GM19463 (cell line): ENCODE measurements around the gene NFIA.
"Not testable (repeated sequence)": the region's sequence is repeated elsewhere in the genome, so short reads cannot be mapped to it uniquely, and the experiment has no call there.

Experiments
- ATAC-seq: cut with Tn5 transposase; IDR thresholded peaks from one replicate; pipeline ENCODE4 v1.9.1; 2021; ENCODE audit warnings: mild to moderate bottlenecking, moderate library complexity; ENCODE audit not compliant: unreplicated experiment

Gene NFIA

DNA sequence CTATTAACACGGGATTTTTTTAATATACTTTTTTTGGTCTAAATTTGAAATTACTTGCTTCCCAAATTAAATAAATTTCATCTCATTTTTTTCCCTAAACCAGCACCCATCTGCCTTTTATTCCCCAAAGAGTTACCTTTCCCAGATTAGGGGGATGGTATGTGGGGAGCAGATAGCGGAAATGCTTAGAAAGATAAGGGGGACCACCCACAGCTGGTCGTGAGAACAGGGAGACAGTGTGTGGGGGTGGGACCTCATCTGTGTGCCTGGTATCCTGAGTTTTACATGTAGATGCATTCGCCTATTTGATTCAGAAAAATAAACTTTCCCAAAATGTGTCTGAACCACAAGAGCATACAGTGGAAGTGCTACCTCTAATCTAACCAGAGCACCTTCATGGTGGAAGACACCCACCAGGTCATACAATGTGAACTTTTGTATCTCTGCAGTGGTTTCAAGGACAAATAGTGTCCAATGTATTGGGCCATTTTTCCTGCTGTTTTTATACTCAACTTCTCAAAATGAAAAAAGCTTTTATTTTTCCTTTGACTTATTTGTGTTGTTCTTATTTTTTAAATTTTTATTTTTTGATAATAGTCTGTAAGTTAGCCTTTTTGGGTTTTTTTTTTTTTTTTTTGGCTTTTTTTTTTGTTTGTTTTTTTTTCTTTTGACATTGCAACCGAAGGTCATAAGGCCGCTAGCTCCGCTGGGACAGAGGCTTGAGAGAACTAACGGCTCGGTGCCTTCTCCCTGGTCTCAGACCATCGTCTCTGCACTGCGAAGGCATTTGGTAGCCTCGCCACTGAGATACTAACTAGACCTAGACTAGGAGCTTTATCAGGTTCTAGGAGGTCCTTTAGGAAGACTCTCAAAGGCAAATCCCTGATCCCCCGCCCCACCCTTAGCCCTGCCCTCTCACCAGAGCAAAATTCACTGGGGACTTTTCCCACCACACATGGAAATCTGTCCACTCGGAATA, 379.3 kb downstream of the NFIA start:
- ATAC-seq = no peak

DNA sequence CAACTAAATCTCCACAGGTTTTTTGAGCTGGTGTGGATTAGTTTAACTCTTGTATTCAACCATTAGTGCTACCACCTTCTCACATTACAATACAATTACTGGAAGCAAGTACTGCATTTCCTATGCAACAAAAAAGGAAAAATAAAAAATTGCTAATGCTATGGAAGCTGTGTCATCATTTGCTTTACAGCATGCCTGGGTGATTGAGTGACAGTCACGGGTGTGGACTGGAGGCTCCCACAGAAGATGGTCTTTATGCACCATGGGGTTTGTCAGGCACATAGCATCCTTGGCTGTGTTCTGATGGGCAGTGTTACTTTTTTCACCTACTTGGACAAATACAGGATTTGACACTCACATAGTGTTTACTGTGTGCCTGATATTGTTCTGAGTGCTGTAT, 380.3 kb downstream of the NFIA start:
- ATAC-seq = no peak

DNA sequence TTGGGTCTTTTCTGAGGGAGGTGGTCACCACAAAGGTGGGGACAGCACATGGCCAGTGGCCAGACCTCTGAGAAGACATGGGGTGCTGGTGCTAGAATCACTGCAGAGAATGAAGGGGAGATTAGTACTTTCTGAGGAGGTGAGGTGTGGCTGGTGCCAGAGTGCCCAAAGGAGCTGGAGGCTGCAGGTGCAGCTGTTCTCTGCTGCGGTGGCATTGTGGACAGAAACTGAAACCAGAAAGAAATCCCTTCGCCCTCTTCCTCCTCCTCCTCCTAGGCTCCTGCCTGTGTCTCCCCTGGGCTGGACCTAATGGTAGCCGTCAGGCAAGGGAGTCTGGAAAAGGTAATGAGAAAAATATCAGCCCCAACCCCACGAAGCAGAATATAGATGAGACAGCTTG, 380.9 kb downstream of the NFIA start:
- no peak for ATAC-seq

DNA sequence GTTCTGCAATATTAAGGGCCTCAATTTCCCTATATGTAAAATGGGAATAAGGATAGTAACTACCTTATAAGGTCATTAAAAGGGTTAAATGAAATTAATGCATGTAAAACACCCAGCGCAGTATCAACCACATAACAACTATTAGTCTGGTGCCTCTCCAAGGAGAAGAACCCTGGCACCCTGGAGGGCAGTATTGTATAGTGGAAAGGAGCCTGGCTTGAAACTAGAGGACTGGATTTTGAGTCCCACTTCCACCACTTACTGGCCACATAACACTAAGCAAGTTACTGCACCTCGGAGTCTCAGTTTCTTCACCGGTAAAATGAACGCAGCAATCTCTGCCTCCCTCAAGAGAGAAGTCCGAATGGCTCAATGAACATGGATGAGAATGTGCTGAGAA, 385.5 kb downstream of the NFIA start:
- ATAC-seq = not testable (repeated sequence)

DNA sequence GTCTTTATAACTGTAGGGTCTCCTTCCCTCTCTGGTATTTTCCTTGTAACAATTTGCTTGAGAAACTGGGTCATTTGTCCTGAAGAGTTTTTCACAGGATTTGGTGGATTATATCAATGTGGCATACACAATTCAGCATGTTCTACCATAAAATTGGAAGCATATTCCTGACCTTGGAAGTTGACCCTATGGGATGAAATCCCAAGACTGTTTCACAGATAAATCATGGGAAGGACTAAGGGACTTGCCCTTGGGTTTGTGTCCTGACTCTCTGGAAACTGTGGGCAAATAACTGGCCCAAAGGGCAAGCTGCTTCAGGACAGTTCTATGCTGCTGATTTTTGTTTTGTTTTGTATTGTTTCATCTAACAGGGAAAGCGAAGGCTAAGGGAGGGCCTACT, 387.0 kb downstream of the NFIA start:
- ATAC-seq = no peak

DNA sequence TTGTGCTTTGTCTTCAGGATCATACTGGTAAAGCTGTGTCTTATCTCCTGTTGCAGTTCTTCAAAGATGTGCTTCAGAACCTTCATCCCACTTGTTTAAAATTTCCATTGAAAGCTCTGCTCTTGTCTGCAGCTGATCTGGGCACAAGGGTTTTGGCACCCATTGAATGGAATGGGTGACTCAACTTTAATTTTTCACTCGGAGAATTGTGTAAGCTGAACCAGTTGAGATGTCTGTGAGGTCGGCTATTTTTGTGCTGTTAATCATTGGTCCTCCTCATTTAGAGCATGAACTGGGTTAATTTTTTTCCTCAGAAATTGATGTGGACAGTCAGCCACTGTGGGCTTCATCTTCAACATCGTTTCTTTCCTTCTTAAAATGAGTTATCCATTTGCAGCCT, 390.5 kb downstream of the NFIA start:
- ATAC-seq = no peak

DNA sequence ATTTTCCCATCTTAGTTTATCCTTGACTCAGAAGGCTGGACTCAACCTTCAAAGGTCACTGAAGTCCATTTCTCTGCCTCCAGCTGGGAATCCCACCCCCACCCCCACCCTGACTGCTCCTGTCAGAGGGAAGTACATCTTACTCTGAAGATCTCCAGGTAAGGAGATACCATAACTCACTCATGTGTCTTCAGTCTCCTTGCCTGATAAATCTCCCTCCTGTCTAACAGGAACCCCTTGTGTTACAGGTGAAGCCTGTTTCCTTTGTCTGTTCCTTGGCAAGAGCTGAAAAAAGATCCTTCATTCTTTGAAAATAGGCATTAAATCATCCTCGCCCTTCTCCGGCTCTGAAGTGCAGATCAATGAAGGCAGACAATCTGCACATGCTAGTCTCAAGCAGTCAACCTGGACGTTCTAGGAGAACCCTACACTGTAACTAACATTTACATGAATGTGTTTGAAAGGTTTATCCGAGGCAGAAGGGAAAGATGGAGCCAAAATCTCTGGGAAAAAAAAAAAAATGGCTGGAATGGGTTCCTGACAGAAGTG, 392.0 kb downstream of the NFIA start:
- no peak for ATAC-seq

DNA sequence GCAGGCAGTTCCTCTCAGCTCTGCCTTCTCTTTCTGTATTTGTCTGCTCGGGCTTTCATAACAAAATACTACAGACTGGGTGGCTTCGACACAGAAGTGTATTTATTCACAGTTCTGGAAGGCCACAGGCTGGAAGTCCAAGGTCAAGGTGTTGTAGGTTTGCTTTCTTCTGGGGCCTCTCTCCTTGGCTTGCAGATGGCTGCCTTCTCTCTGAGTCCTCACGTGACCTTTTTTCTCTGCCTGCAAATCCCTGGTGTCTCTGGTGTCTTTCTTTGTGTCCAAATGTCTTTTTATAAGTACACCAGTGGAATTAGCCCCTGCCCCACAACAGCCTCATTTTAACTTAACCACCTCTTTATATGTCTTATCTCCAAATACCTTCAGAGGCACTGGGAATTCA, 392.6 kb downstream of the NFIA start:
- ATAC-seq = no peak

DNA sequence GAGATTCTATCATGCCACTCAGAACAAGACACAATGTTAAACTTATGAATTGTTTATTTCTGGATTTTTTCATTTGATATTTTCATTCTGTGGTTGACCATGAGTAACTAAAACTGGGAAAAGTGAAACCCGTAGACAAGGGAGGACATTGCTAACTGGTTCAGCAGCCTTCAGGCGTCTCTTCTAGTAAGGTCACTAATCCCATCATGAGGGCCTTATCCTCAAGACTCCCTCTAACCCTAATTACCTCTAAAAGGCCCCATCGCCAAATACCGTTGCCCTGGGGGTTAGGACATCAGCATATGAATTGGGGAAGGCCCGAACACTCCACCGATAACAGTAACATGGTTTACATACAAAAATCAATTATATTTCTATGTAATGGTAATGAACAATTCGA, 394.9 kb downstream of the NFIA start:
- ATAC-seq = no peak

DNA sequence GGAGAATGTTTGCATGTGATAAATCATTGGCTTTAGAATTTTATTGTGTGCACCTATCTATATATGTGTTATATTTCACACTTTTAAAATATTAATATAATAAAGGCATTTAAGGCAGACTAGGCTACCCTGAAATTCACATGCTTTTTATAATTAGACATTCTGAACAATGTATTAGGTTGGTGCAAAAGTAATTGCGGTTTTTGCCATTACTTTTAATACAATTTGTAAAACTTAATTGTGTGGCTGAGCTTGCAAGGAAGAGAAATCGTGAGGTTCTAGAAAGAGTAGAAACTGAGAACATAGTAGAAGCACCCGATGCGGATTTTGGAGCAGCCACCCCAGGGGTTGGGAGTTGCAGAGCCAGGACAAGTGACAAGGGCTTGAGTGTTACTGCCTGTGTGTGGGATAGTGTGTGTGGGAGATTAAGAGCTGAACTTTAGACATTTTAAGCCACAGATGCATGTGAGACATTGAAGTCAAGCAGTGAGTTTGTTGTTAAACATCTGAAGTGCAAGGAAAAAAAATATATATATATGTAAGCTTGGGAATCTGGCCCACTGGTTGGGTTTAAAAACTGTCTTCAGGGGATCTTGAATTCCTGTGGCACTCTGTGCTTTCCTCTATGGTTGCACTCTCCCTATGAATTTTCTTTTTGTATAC, 398.0 kb downstream of the NFIA start:
- ATAC-seq = no peak

DNA sequence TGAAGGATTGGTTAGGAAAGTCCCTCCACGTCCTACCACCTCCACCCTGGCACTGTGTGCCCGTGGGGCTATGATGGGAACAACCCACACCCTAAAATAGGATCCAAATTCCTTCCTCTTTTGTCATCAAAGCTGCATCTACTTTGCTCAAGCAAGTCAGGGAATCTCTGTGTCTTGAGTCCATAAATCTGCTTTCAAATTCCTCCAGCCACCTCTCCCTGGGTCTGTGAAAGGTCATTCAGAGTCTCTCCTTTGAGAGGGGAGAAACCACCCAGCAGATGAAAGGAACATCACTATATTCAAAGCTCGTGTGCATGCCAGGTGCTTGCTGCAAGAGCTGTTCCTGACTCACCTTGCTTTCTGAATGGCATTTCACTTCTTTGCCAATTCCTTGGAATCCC, 399.0 kb downstream of the NFIA start:
- ATAC-seq = no peak

DNA sequence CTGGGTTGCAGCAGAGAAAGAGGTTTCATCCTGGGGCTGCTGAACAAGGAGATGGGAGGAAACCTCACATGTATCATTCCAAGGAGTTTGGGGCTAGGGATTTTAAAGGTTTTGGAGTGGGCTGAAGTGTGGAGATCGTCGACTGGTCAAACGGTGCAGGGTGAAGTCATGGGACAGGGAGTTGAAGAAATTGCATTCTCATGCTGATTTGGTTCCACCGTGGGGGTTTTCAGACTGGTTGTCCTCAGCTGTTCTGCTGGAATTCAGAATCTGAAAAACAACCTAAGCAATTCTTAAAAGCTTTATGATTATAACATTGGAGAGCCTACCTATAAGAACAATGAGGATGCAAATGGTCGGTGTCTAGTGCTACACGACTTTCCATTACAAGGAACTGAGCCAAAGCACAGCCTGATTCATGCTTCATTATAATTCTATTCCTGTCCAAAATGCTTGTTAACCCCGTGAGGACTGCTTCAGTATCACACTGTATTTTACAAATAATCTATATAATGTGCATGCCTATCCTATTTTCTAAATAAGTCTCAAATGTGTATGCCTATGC, 399.9 kb downstream of the NFIA start:
- ATAC-seq = no peak

DNA sequence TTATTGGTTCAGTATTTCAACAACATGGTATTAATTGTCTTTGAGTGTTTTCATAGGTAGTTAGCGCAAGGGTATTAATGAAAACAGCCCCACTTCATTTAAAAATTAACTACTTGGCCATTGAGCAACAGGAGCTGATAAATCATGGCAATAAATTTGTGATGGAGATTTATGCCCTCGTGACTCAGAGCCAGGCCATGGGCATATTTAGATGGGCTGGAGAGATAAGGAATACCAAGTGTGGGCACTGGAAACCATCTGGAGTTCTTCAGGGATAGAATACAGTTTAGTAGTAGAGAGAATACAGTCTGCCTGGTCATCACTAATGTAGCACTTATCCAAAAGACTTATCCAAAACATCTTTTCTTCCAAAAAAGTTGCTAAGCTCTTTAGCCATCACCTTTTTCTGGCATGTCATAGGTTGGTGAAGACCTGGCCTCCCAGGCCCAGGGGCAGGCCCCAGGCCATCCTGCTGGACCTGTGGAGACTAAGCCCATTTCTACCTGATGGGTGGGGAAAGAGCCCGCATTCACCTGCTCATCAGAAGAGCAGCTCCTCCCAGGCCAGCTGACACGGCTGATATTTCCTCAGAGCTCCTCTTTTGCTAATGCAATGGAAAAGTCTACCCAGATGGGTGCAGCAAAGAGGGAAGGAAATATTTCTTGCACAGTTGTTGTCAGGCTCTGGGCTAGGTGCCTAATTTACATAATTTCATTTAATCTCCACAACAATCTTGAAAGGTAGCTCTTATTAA, 404.6 kb downstream of the NFIA start:
- no peak for ATAC-seq

DNA sequence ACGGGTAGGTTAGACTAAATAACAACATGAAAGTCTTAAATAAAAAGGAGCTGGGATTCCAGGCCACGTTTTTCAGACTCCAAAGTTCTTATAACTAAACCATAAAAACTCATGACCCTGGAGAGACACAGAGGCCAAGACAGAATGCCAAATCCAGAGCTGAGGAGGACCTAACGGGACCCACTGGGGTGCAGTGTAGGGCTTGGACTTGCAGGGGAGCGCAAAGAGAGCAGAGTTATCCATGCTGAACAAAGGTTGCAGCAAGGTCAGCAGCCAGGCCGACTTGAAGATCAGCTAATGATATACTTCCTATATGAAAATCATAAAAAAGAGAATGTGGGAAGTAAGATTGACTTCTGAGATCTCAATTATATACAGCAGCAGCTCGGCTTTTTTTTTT, 405.4 kb downstream of the NFIA start:
- no peak for ATAC-seq

DNA sequence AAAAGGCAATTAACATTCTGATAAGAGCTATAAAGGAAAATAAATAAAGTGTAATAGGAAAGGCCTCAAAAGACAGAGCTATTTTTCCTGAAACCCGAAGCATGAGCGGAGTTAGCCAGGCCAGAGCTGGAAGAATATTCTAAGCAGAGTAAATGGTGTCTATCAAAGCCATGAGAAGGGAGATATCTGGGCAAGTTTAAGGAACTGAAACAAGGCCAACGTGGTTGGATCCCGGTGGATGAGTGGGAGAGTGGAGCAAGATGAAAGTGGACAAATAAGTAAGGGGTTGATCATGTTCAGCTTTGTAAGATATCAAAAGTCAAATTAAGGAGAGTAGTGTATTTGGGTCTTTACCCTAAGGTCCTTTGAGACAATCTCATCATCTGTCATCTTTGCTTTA, 408.6 kb downstream of the NFIA start:
- no peak for ATAC-seq

DNA sequence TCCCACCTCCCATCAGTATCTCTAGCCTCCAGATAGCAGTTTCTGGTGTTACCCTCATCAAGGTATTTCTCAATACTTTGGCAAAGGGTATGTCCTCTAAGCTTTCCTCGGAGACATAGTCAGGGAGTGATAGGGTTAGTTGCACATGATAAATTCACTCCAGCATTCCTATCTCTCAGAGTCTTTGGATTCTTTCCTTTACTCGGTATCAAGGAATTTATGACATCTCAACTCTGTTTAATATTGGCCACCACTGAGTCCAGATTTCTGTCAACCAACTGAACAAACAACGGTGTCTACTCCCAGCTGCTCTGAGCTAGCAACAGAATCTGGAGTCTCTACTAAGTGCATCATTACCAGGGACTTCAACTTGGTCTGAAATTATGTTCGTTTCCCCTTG, 409.1 kb downstream of the NFIA start:
- no peak for ATAC-seq

DNA sequence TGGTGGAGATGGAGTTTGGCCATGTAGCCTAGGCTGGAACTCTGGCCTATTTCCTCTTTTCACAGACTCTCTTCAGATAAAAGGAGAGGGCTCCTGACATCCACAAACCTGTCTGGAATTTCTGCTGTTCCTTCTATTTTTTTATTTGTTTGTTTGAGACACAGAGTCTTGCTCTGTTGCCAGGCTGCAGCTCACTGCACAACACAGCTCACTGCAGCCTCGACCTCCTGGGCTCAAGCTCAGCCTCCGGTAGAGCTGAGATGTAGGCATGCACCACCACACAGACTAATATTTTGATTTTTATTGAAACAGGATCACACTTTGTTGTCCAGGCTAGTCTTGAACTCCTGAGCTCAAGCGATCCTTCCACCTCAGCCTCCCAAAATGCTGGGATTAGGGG, 411.6 kb downstream of the NFIA start:
- no peak for ATAC-seq

DNA sequence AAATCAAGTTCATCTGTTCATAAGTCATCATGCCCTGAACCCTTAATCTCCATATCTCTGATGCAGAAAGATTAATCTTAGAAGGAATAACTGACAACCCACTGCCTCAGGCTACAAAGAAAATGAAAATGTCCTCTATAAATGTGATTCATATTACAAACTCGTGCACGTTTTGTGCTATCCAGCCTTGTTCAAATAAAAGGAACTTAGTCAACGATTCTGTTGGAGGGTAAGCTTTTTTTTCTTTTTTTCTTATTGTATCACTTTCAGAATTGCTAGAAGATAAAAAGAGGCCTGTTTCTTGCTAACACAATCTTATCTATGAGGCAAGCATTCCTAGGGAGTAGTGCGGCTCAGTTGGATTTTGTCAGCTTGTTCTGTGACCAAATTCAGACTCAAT, 414.1 kb downstream of the NFIA start:
- no peak for ATAC-seq

DNA sequence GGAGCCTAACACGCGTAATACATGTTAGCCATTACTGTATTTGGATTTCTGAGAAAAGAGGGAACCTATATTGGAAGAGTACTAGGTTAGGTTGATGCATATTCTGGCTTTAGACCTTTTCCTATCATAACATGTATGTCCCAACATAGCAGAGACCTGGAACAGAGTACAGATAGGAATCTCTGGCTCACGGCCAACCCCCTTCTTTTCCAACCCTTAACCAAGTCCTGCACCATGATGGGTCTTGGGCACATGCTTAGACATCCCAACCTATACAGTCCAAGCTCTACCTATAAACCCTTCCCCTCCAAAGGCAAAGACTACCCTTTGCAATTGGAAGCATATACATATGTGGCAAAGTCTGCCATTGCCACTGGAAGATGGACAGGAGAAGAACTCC, 414.7 kb downstream of the NFIA start:
- ATAC-seq = no peak

DNA sequence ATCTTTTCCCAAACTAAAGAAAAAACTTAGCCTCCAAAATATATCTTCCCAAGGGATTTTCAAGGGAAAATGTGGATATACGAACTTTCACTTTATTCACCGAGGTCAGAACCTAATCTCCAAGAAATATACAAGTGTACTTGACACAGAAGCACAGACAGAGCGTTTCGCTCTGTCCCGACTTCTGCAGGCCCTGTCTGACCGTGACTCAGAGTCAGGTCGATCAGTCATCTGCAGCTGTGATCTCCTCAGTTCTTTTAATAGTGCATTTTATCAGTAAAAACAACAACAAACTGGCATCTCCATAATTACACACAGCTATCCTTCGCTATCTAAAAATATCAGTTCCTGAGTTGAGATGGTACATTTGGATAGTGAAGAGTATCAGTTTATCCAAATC, 416.0 kb downstream of the NFIA start:
- no peak for ATAC-seq
